ENCODE measurements around the gene DDX50.
"Not testable (repeated sequence)": the region's sequence is repeated elsewhere in the genome, so short reads cannot be mapped to it uniquely, and the experiment has no call there.

The DDX50 gene, protein sequence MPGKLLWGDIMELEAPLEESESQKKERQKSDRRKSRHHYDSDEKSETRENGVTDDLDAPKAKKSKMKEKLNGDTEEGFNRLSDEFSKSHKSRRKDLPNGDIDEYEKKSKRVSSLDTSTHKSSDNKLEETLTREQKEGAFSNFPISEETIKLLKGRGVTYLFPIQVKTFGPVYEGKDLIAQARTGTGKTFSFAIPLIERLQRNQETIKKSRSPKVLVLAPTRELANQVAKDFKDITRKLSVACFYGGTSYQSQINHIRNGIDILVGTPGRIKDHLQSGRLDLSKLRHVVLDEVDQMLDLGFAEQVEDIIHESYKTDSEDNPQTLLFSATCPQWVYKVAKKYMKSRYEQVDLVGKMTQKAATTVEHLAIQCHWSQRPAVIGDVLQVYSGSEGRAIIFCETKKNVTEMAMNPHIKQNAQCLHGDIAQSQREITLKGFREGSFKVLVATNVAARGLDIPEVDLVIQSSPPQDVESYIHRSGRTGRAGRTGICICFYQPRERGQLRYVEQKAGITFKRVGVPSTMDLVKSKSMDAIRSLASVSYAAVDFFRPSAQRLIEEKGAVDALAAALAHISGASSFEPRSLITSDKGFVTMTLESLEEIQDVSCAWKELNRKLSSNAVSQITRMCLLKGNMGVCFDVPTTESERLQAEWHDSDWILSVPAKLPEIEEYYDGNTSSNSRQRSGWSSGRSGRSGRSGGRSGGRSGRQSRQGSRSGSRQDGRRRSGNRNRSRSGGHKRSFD

DNA sequence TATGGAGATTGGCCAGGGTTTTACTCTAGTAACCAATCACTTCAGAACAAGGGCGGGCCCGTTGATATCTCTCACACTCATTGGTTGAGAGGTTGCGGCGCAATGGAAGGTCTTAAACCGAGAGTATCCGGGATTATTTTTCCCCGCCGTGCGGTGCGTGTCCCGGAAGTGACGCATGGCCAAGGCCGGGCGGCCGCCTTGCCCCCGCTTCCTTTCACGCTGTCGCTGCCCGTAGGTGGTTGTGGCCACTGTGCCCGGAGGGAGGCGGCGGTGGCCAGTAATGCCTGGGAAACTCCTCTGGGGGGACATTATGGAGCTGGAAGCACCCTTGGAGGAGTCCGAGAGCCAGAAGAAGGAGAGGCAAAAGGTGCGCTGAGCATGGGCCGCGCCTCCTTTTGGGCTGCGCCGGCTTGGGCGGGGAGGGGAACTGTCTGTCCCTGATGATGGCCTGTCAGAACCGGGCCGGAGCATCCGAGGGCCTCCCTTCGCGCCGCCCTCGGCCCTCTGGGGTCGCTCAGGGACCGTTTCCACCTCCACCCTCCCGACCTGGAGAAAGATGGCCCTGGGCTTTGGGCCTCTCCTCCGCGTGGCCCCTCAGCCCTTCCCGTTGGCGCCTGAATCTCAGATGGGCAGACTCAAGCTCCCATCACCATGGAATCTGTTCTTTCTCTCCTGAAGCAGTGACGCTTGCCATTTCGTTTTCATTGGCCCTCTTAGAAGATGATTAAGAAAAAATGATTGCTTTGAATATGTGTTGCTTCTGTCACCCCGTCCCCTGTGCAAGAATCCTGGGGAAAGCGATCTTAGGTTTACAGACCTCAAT is at the start of gene DDX50:
Gene DDX50 (plus strand): TSS at position 211 of the 823 bp plus-strand sequence. CDS start 70 bp downstream, at position 281.
- H3K4me1 ChIP-seq (ENCODE audit: control insufficient read depth in 1 of 2, insufficient read depth in 2 of 2, low read length in 2 of 2) = peaks cover 0 to 19% of the 10 kb centered on the region in 2 donors
- H3K36me3 ChIP-seq (ENCODE audit: control insufficient read depth in 1 of 2, insufficient read depth in 2 of 2, low read length in 2 of 2) = peaks cover 0 to 11% of the 10 kb centered on the region in 2 donors
- peak within 1 kb of the TSS; percentile 93 for H3K27ac ChIP-seq (ENCODE audit: low read length)

DNA sequence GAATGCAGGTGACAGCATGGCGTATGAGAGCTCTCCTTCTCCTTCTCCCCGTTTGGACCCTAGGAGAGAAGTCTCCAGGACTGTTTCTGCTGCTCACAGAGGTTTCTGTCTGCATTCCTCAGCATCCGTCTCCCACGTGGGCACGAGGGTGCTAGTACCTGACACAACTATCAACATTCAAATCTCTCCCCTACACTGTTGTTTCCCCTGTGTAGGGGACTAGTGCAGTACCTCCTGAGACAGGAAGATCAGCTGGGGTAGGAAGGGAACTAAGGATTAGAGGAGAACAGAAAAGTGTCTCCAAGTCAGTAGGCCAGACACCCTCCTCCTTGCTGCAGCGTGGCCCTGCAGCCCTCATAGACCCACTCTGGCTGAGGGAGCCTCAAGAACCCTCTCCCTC is 44.8 kb upstream of the DDX50 start:
- H3K27me3 ChIP-seq (ENCODE audit: low read depth, low read length) = no peaks in the 10 kb centered on the region
- H3K9me3 ChIP-seq (ENCODE audit: control insufficient read depth in 1 of 2, low read length in 2 of 2) = peaks cover 0 to 5% of the 10 kb centered on the region in 2 donors
- H3K36me3 ChIP-seq (ENCODE audit: control insufficient read depth in 1 of 2, insufficient read depth in 2 of 2, low read length in 2 of 2) = no peaks in the 10 kb centered on the region
- peaks cover 0 to 5% of the 10 kb centered on the region in 2 donors for H3K4me1 ChIP-seq (ENCODE audit: control insufficient read depth in 1 of 2, insufficient read depth in 2 of 2, low read length in 2 of 2)
- no peak overlapping the region for H3K4me3 ChIP-seq (ENCODE audit: low read depth in 1 of 2, low read length in 2 of 2)
- H3K27ac ChIP-seq (ENCODE audit: low read length) = no peak overlapping the region

More for the DNA sequence above, at the start of gene DDX50:
- no peaks in the 10 kb centered on the region for H3K27me3 ChIP-seq (ENCODE audit: low read depth, low read length)
- H3K4me3 ChIP-seq (ENCODE audit: low read depth in 1 of 2, low read length in 2 of 2) = peak within 1 kb of the TSS; percentile 70 to 93
- no peaks in the 10 kb centered on the region for H3K9me3 ChIP-seq (ENCODE audit: control insufficient read depth in 1 of 2, low read length in 2 of 2)

DNA sequence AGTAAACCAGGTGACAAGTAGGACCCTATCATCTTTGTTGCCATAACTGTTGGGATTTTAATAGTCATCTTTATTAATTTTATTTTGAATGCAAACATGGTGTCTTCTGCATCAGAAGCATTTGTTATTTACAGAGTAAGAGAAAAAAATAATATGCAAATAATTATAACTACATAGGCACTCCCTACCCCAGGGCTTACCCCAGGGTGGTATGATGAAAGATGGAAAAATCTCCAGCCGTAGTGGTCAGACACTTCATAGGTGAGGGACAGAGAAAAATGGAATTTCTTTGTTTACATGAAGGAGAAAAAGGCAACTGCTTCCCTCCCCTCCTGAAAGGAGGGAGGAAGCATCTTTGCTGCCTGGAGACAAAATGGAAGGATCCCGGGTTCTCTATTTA is 44.1 kb upstream of the DDX50 start:
- Histone ChIP-seq H3K4me1 (ENCODE audit: control insufficient read depth in 1 of 2, insufficient read depth in 2 of 2, low read length in 2 of 2) (peaks cover 0 to 5% of the 10 kb centered on the region in 2 donors), H3K27me3 (ENCODE audit: low read depth, low read length) (no peaks in the 10 kb centered on the region), H3K27ac (ENCODE audit: low read length) (no peak overlapping the region), H3K4me3 (ENCODE audit: low read depth in 1 of 2, low read length in 2 of 2) (no peak overlapping the region), H3K36me3 (ENCODE audit: control insufficient read depth in 1 of 2, insufficient read depth in 2 of 2, low read length in 2 of 2) (no peaks in the 10 kb centered on the region), H3K9me3 (ENCODE audit: control insufficient read depth in 1 of 2, low read length in 2 of 2) (peaks cover 4 to 10% of the 10 kb centered on the region in 2 donors)

DNA sequence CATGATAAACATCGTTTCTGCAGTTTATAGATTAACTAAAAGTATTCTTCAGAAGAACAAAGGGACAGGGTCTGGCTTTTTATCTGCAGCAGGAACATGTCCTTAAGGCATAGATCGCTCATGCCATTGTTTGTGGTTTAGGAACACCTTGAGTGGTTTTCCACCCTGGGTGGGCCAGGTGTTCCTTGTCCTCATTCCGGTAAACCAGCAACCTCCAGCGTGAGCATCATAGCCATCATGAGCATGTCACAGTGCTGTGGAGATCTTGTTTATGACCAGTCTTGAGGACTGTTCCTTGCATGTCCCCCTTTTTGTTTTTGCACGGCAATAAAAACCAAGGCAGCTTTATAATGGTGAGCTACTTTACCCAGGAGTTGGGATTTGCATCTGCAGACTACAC is 39.9 kb upstream of the DDX50 start:
- Histone ChIP-seq H3K27me3 (ENCODE audit: low read depth, low read length) (no peaks in the 10 kb centered on the region), H3K4me1 (ENCODE audit: control insufficient read depth in 1 of 2, insufficient read depth in 2 of 2, low read length in 2 of 2) (peaks cover 0 to 5% of the 10 kb centered on the region in 2 donors), H3K27ac (ENCODE audit: low read length) (no peak overlapping the region), H3K4me3 (ENCODE audit: low read depth in 1 of 2, low read length in 2 of 2) (no peak overlapping the region), H3K9me3 (ENCODE audit: control insufficient read depth in 1 of 2, low read length in 2 of 2) (peaks cover 4 to 14% of the 10 kb centered on the region in 2 donors), H3K36me3 (ENCODE audit: control insufficient read depth in 1 of 2, insufficient read depth in 2 of 2, low read length in 2 of 2) (no peaks in the 10 kb centered on the region)

DNA sequence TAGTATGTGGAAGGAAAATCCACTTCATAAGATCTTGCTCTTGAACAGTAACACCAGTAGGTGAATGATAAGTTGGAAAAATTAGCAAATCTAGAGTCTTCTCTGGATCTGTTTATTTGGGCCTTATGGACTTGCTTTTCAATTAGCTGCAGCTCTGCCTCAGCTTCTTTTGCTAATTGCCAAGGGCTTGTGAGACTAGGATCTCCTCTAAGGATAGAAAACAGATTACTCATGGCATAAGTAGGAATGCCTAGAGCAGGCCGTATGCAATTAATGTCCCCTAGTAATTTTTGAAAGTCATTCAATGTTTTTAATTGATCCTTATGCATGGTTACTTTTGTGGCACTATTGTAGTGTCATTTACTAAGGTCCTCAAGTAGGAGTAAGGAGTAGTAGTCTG is 36.5 kb upstream of the DDX50 start:
- no peaks in the 10 kb centered on the region for H3K4me1 ChIP-seq (ENCODE audit: control insufficient read depth in 1 of 2, insufficient read depth in 2 of 2, low read length in 2 of 2)
- peaks cover 4 to 14% of the 10 kb centered on the region in 2 donors for H3K9me3 ChIP-seq (ENCODE audit: control insufficient read depth in 1 of 2, low read length in 2 of 2)
- no peak overlapping the region for H3K4me3 ChIP-seq (ENCODE audit: low read depth in 1 of 2, low read length in 2 of 2)
- no peak overlapping the region for H3K27ac ChIP-seq (ENCODE audit: low read length)
- no peaks in the 10 kb centered on the region for H3K36me3 ChIP-seq (ENCODE audit: control insufficient read depth in 1 of 2, insufficient read depth in 2 of 2, low read length in 2 of 2)
- H3K27me3 ChIP-seq (ENCODE audit: low read depth, low read length) = no peaks in the 10 kb centered on the region

DNA sequence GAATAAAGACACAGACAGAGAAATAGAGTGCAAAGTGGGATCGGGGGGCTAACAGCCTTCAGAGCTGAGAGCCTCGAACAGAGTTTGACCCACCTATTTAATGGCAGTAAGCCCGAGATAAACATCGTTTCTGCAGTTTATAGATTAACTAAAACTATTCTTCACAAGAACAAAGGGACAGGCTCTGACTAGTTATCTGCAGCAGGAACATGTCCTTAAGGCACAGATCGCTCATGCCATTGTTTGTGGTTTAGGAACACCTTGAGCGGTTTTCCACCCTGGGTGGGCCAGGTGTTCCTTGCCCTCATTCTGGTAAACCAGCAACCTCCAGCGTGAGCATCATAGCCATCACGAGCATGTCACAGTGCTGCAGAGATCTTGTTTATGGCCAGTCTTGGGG is 32.9 kb upstream of the DDX50 start:
- H3K4me1 ChIP-seq (ENCODE audit: control insufficient read depth in 1 of 2, insufficient read depth in 2 of 2, low read length in 2 of 2); H3K27ac ChIP-seq (ENCODE audit: low read length): not testable (repeated sequence)

DNA sequence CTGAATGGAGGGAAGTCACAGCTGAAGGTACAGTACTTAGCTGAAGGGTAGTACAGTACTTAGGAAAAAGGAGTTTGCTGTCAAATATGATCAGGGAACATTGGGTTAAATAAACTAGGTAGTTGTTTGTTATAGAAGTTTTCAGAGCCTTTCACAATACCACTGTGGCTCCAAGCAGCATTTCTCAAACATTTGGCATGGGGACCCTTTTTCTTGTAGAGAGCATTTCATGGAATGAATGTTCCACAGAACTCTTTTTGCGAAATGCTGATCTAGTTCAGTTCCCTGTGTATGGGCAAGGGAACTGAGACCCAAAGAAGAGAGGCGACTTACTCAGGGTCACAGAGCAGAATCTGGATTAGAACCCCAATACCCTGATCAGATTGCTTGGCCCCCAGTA is 31.5 kb upstream of the DDX50 start:
- no peaks in the 10 kb centered on the region for H3K36me3 ChIP-seq (ENCODE audit: control insufficient read depth in 1 of 2, insufficient read depth in 2 of 2, low read length in 2 of 2)
- no peak overlapping the region for H3K27ac ChIP-seq (ENCODE audit: low read length)
- H3K9me3 ChIP-seq (ENCODE audit: control insufficient read depth in 1 of 2, low read length in 2 of 2) = no peaks in the 10 kb centered on the region
- H3K4me3 ChIP-seq (ENCODE audit: low read depth in 1 of 2, low read length in 2 of 2) = no peak overlapping the region
- H3K27me3 ChIP-seq (ENCODE audit: low read depth, low read length) = no peaks in the 10 kb centered on the region
- peaks cover 0 to 5% of the 10 kb centered on the region in 2 donors for H3K4me1 ChIP-seq (ENCODE audit: control insufficient read depth in 1 of 2, insufficient read depth in 2 of 2, low read length in 2 of 2)

More for the DNA sequence above, 32.9 kb upstream of the DDX50 start:
- H3K4me3 ChIP-seq (ENCODE audit: low read depth in 1 of 2, low read length in 2 of 2); H3K27me3 ChIP-seq (ENCODE audit: low read depth, low read length); H3K9me3 ChIP-seq (ENCODE audit: control insufficient read depth in 1 of 2, low read length in 2 of 2); H3K36me3 ChIP-seq (ENCODE audit: control insufficient read depth in 1 of 2, insufficient read depth in 2 of 2, low read length in 2 of 2): not testable (repeated sequence)

DNA sequence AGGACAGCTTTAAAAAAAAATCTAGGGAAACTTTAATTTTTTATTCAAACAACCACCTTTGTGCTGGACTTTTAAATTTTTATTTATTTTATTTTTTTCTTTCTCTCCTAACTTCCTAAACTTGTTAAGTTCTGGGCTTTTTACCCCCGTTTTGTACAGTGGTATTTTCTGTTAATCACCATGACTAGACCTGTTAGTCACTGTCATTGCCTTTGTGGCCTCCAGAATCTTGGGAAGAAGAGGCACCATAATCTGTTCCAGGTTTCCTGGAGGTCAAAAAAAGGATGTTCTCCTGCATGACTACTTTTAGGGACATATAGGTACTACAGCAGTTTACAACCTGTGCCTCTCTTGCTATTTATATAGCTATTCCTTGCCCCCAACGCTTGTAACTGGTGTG is 31.1 kb upstream of the DDX50 start:
- Histone ChIP-seq H3K9me3 (ENCODE audit: control insufficient read depth in 1 of 2, low read length in 2 of 2) (no peaks in the 10 kb centered on the region), H3K4me3 (ENCODE audit: low read depth in 1 of 2, low read length in 2 of 2) (no peak overlapping the region), H3K27ac (ENCODE audit: low read length) (peak overlapping the region; percentile 73), H3K27me3 (ENCODE audit: low read depth, low read length) (no peaks in the 10 kb centered on the region), H3K36me3 (ENCODE audit: control insufficient read depth in 1 of 2, insufficient read depth in 2 of 2, low read length in 2 of 2) (no peaks in the 10 kb centered on the region), H3K4me1 (ENCODE audit: control insufficient read depth in 1 of 2, insufficient read depth in 2 of 2, low read length in 2 of 2) (peaks cover 0 to 5% of the 10 kb centered on the region in 2 donors)

DNA sequence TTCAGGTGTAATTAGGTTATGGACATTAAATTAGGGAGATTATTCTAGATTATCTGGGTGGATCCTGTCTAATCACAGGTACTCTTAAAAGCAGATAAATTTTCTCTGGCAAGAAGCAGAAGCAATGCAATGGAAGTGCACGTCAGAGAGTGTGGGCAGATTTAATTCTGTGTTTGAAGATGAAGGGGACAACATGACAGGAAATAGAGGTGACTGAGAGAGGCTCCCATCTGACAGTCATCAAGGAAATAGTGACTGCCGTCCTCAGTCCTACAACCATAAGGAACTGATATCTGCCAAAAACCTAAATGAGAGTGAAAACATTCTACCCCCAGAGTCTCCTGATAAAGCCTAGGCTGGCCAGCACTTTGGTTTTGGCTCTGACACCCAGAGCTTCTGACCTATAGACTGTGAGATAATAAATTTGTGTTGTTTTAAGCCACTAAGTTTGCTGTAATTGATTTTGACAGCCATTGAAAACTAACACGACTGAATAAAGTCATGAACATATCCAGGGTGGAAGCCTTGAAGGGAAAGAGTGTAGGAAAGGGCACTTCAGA is 30.5 kb upstream of the DDX50 start:
- Histone ChIP-seq H3K27ac (ENCODE audit: low read length) (peak overlapping the region; percentile 73), H3K9me3 (ENCODE audit: control insufficient read depth in 1 of 2, low read length in 2 of 2) (no peaks in the 10 kb centered on the region), H3K36me3 (ENCODE audit: control insufficient read depth in 1 of 2, insufficient read depth in 2 of 2, low read length in 2 of 2) (no peaks in the 10 kb centered on the region), H3K27me3 (ENCODE audit: low read depth, low read length) (no peaks in the 10 kb centered on the region), H3K4me3 (ENCODE audit: low read depth in 1 of 2, low read length in 2 of 2) (no peak overlapping the region), H3K4me1 (ENCODE audit: control insufficient read depth in 1 of 2, insufficient read depth in 2 of 2, low read length in 2 of 2) (peaks cover 0 to 5% of the 10 kb centered on the region in 2 donors)

DNA sequence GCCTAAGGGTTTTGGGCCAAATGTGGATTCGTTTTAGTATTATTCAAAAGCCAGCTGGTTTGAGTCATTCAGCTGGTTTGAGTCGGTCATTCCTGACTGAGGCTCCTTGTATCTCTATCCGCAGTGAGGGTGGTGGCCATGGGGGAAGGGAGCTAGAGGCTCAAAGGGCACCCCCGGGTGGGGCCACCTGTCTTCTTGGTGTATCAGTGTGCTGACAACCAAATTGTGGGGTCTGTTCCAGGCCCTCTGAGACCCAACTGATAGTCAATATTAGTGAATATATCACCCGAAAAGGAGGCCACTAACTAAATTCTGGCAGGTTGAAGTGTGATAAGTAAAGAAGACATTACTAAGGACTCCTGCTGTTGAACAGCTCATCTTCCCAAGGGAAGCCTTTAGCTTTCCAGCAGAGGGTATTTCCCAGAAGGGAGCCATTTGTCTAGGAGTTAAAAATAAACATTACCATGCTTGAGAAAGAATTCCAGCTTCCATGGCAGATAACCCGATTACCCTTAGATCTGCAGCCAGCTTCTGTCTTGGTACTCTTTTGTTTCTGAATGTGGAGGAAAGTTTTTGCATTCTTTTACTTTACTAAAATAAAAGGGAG is 29.9 kb upstream of the DDX50 start:
- Histone ChIP-seq H3K27me3 (ENCODE audit: low read depth, low read length) (no peaks in the 10 kb centered on the region), H3K4me1 (ENCODE audit: control insufficient read depth in 1 of 2, insufficient read depth in 2 of 2, low read length in 2 of 2) (peaks cover under 1 to 5% of the 10 kb centered on the region in 2 donors), H3K36me3 (ENCODE audit: control insufficient read depth in 1 of 2, insufficient read depth in 2 of 2, low read length in 2 of 2) (no peaks in the 10 kb centered on the region), H3K4me3 (ENCODE audit: low read depth in 1 of 2, low read length in 2 of 2) (no peak overlapping the region), H3K9me3 (ENCODE audit: control insufficient read depth in 1 of 2, low read length in 2 of 2) (no peaks in the 10 kb centered on the region), H3K27ac (ENCODE audit: low read length) (peak overlapping the region; percentile 73)

All from muscle layer of duodenum (tissue), 2 donors.